SK-N-SH (cell line): Measurements from ENCODE around the gene RPGR. TPM values are rescaled to one million over a fixed set of nuclear protein-coding genes. Genes with fewer than 3 reads are reported as not detected.

Source experiments
- CTCF ChIA-PET: fragments of 300-600, 350-600 bp; formaldehyde crosslinking; extraction: SDS; loops from one replicate; lab custom pipeline; 2021; lab: Yijun Ruan, JAX
- POLR2A ChIA-PET: fragments of 350-600 bp; sonication (Branson Sonifier 250); formaldehyde crosslinking; extraction: SDS; loops from one replicate; lab custom pipeline; 2020; ENCODE audit warnings: antibody characterized with exemption, inconsistent platforms; lab: Yijun Ruan, JAX
- DNase-seq: peaks from one replicate; pipeline ENCODE4 v3.0.0; 2012
- H2AFZ ChIP-seq: fragments of 200-600 bp; sonication (generic); 2 replicates; pipeline ENCODE4 v1.8.1; 2016; ENCODE audit warnings: antibody characterized with exemption, mild to moderate bottlenecking, low read depth
- H3F3A ChIP-seq: fragments of 200-600 bp; sonication (generic); replicated peaks from 2 replicates; pipeline ENCODE3; 2016; ENCODE audit warnings: antibody characterized with exemption, mild to moderate bottlenecking; ENCODE audit not compliant: insufficient read depth
- H3K27ac ChIP-seq, 2 experiments: fragments of 200-500 bp in 1 of 2; fragments of 200-600 bp in 1 of 2; sonication (Bioruptor generic) in 1 of 2; sonication (generic), shearing (Covaris generic) in 1 of 2; 2 replicates each; pipeline versions ENCODE4 v1.5.1 to v1.6.1; 2014 to 2016; ENCODE audit warnings: low read depth in 2 of 2, inconsistent platforms in 1 of 2, low read length in 1 of 2, mild to moderate bottlenecking in 1 of 2, mixed read lengths in 1 of 2
- H3K27me3 ChIP-seq: fragments of 200-600 bp; sonication (generic), shearing (Covaris generic); 2 replicates; pipeline ENCODE4 v1.6.1; 2016; ENCODE audit warnings: mixed run types; ENCODE audit not compliant: insufficient read depth
- H3K36me3 ChIP-seq, 2 experiments: fragments of 200-500 bp in 1 of 2; fragments of 200-600 bp in 1 of 2; sonication (Bioruptor generic) in 1 of 2; sonication (generic) in 1 of 2; replicated peaks in 1 of 2; 2 replicates each; pipeline versions ENCODE3 to v1.5.1; 2014 to 2016; ENCODE audit warnings: low read length in 1 of 2, mild to moderate bottlenecking in 1 of 2; ENCODE audit not compliant: insufficient read depth in 2 of 2, control insufficient read depth in 1 of 2
- H3K4me1 ChIP-seq, 2 experiments: fragments of 200-500 bp in 1 of 2; fragments of 200-600 bp in 1 of 2; sonication (Bioruptor generic) in 1 of 2; sonication (generic), shearing (Covaris generic) in 1 of 2; 2 replicates each; pipeline versions ENCODE4 v1.5.1 to v1.6.1; 2014 to 2016; ENCODE audit warnings: low read depth in 1 of 2, low read length in 1 of 2, mixed run types in 1 of 2; ENCODE audit not compliant: insufficient read depth in 2 of 2, control insufficient read depth in 1 of 2
- H3K4me2 ChIP-seq: fragments of 200-600 bp; sonication (generic), shearing (Covaris generic); 2 replicates; pipeline ENCODE4 v1.6.1; 2017; ENCODE audit warnings: mixed run types
- H3K4me3 ChIP-seq, 2 experiments: fragments of 200-500 bp in 1 of 2; fragments of 200-600 bp in 1 of 2; sonication (Bioruptor generic) in 1 of 2; sonication (generic), shearing (Covaris generic) in 1 of 2; 2 replicates each; pipeline versions ENCODE4 v1.5.1 to v1.8.1; 2014 to 2016; ENCODE audit warnings: low read depth in 2 of 2, inconsistent platforms in 1 of 2, low read length in 1 of 2, mild to moderate bottlenecking in 1 of 2, mixed read lengths in 1 of 2, moderate library complexity in 1 of 2
- H3K79me2 ChIP-seq: fragments of 200-600 bp; sonication (generic); 2 replicates; pipeline ENCODE4 v1.8.1; 2017; ENCODE audit warnings: mild to moderate bottlenecking; ENCODE audit not compliant: insufficient read depth
- H3K9ac ChIP-seq: fragments of 200-600 bp; sonication (generic); 2 replicates; pipeline ENCODE4 v1.6.1; 2017; ENCODE audit warnings: mixed run types
- H3K9me2 ChIP-seq: fragments of 200-600 bp; sonication (generic); 2 replicates; pipeline ENCODE4 v1.6.1; 2017; ENCODE audit warnings: mixed run types
- H3K9me3 ChIP-seq: fragments of 200-600 bp; sonication (generic); 2 replicates; pipeline ENCODE4 v1.6.1; 2017; ENCODE audit warnings: mixed run types, mild to moderate bottlenecking, moderate library complexity
- H4K20me1 ChIP-seq: fragments of 200-600 bp; sonication (generic); 2 replicates; pipeline ENCODE4 v1.6.1; 2017; ENCODE audit warnings: mild to moderate bottlenecking, mixed run types; ENCODE audit not compliant: insufficient read depth
- EP300 ChIP-seq, 2 experiments: IDR thresholded peaks; 2 replicates each; pipeline versions ENCODE4 v1.4.0 to v1.6.1; 2012; ENCODE audit warnings: borderline replicate concordance in 1 of 2, low read depth in 1 of 2, low read length in 1 of 2
- EZH2phosphoT487 ChIP-seq: fragments of 200-600 bp; sonication (generic); IDR thresholded peaks from 2 replicates; pipeline ENCODE4 v1.6.1; 2017; ENCODE audit warnings: low read depth, mixed run types, mild to moderate bottlenecking, antibody characterized with exemption, moderate library complexity, borderline replicate concordance
- FOSL2 ChIP-seq: IDR thresholded peaks from 2 replicates; pipeline ENCODE4 v1.4.0; 2012; ENCODE audit warnings: low read depth, mild to moderate bottlenecking, moderate library complexity, borderline replicate concordance
- FOXM1 ChIP-seq: IDR thresholded peaks from 2 replicates; pipeline ENCODE4 v1.4.0; 2012; ENCODE audit warnings: low read depth, mild to moderate bottlenecking
- GABPA ChIP-seq: IDR thresholded peaks from 2 replicates; pipeline ENCODE4 v1.4.0; 2012; ENCODE audit warnings: low read depth, mild to moderate bottlenecking
- GATA2 ChIP-seq: sonication (generic); formaldehyde crosslinking; IDR thresholded peaks from 2 replicates; pipeline ENCODE4 v1.5.0; 2020; ENCODE audit warnings: mild to moderate bottlenecking, missing genetic modification reagents
- JUND ChIP-seq: IDR thresholded peaks from 2 replicates; pipeline ENCODE4 v1.4.0; 2012
- MXI1 ChIP-seq: IDR thresholded peaks from 2 replicates; pipeline ENCODE4 v1.6.1; 2012; ENCODE audit warnings: mild to moderate bottlenecking, low read depth, low read length, improper control_type of control experiment
- NFIC ChIP-seq: IDR thresholded peaks from 2 replicates; pipeline ENCODE4 v1.4.0; 2012; ENCODE audit warnings: borderline replicate concordance
- NRF1 ChIP-seq: IDR thresholded peaks from 2 replicates; pipeline ENCODE4 v1.6.1; 2012; ENCODE audit warnings: low read depth, mild to moderate bottlenecking, low read length
- POLR2AphosphoS5 ChIP-seq: IDR thresholded peaks from 2 replicates; pipeline ENCODE4 v1.6.1; 2012; ENCODE audit warnings: low read depth, low read length
- RAD21 ChIP-seq: IDR thresholded peaks from 2 replicates; pipeline ENCODE4 v1.6.1; 2012; ENCODE audit warnings: mild to moderate bottlenecking, low read length
- RCOR1 ChIP-seq: fragments of 150-350 bp; IDR thresholded peaks from 2 replicates; pipeline ENCODE4 v1.6.1; 2017; ENCODE audit warnings: antibody characterized with exemption, low read length
- RXRA ChIP-seq: IDR thresholded peaks from 2 replicates; pipeline ENCODE4 v1.4.0; 2012; ENCODE audit warnings: low read depth, mild to moderate bottlenecking, borderline replicate concordance
- SIN3A ChIP-seq: IDR thresholded peaks from 2 replicates; pipeline ENCODE4 v1.6.1; 2012; ENCODE audit warnings: low read depth, mild to moderate bottlenecking, low read length, moderate library complexity, borderline replicate concordance
- TAF1 ChIP-seq: IDR thresholded peaks from 2 replicates; pipeline ENCODE4 v1.6.1; 2012; ENCODE audit warnings: low read depth, mild to moderate bottlenecking, low read length, moderate library complexity, borderline replicate concordance
- TCF12 ChIP-seq: IDR thresholded peaks from 2 replicates; pipeline ENCODE4 v1.4.0; 2012
- WGBS: methylation state at CpG from one replicate; pipeline ENCODE4 v1.1.6; 2017; ENCODE audit warnings: low lambda C conversion rate; 5-methylcytosine and 5-hydroxymethylcytosine counted together
- polyA plus RNA-seq, 3 experiments: library from polyadenylated mRNA; depleted of rRNA; stranded (reverse); fragments of >200 nt; gene quantifications; 2 replicates each; pipeline ENCODE4 v1.2.3, GENCODE V29; 2012
- TF ChIP-seq, protein P1 (sequence below): IDR thresholded peaks from 2 replicates; pipeline ENCODE4 v1.4.0; 2012; ENCODE audit warnings: low read depth, borderline replicate concordance
- TF ChIP-seq, protein P2 (sequence below): fragments of 150-350 bp; IDR thresholded peaks from 2 replicates; pipeline ENCODE4 v1.6.1; 2017; ENCODE audit warnings: antibody characterized with exemption, low read length, low read depth, borderline replicate concordance

RPGR gene
- polyA plus RNA-seq, 1 of the 3 experiments (the other 2 are of a cell fraction): 1.2 TPM

DNA sequence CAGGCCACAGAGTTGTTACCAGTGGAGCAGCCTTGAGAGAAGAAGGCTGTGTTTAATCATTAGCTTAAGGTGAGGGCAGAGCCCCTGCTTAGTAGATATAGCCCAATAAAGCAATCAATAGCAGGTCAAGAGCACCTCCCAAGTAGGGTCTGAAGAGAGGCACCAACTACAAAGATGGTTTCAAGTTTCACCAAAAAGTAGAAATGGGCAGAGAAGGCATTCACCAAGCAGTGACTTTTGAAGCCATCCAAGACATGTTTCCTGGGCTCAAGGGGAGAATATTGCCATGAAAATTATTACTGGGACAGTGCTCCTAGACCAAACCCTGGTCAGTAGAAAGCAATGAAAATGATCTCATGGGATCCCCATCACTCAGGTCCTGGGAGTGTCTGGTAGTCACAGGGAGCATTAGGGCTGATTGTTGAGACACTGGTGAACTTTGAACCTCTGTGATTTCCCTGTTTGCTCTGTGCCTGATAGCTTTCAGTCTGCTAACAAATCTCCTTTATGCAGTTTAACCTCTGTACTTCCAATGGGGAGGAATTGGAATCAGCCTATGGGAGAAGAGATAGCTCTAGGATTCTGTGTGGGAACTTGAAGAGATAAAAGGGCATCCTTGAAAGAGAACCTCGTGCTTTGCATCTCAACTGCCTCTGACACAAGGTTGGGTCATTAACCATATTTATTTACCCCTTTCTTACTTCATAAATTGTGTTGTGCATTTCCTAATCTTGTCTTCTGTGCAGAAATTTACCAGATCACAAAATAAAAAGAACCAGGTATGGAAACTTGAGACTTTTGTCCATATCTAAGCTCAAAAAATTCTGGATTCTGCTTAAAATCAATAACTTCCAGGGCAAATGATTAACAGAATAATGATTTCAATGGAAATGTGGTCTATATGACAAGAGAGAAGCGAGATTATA lies 15.8 kb upstream of the RPGR start:
- POLR2A ChIA-PET: no interaction called here
- H3K79me2 ChIP-seq: no peaks in the 10 kb centered on the region
- H3K9me3 ChIP-seq: no peaks in the 10 kb centered on the region
- H3K36me3 ChIP-seq: no peaks in the 10 kb centered on the region
- no peaks in the 10 kb centered on the region for H4K20me1 ChIP-seq
- H3K9me2 ChIP-seq: no peaks in the 10 kb centered on the region
- CTCF ChIA-PET: interaction anchor here (0.6 to 1.3 kb wide), 2 partner anchors 13 to 16 kb away, joined by 3 read pairs; partner anchors contain the start of gene RPGR
- no peak overlapping the region for H3K9ac ChIP-seq
- WGBS: 0% methylated on average over 2 of the region's 2 CpGs
- no peaks in the 10 kb centered on the region for H3F3A ChIP-seq
- no peak overlapping the region for H3K4me2 ChIP-seq
- DNase-seq: no peak
- peaks cover 11% of the 10 kb centered on the region; the same call in 1 of the 2 replicates for H3K27me3 ChIP-seq
- H3K4me3 ChIP-seq: no peak overlapping the region
- H2AFZ ChIP-seq: no peak overlapping the region
- no peaks in the 10 kb centered on the region for H3K4me1 ChIP-seq
- no peak overlapping the region for H3K27ac ChIP-seq
- no peak for TF ChIP-seq FOSL2
- TF ChIP-seq MXI1: no peak
- TF ChIP-seq TAF1: no peak
- no peak for TF ChIP-seq RCOR1
- no peak for TF ChIP-seq FOXM1
- no peak for TF ChIP-seq GATA2 (CRISPR knock-in tag)
- TF ChIP-seq NFIC: no peak
- no peak for TF ChIP-seq NRF1
- TF ChIP-seq, protein P1, sequence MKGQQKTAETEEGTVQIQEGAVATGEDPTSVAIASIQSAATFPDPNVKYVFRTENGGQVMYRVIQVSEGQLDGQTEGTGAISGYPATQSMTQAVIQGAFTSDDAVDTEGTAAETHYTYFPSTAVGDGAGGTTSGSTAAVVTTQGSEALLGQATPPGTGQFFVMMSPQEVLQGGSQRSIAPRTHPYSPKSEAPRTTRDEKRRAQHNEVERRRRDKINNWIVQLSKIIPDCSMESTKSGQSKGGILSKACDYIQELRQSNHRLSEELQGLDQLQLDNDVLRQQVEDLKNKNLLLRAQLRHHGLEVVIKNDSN: no peak
- no peak for TF ChIP-seq TCF12
- TF ChIP-seq POLR2AphosphoS5: no peak
- no peak for TF ChIP-seq JUND
- no peak for TF ChIP-seq RAD21
- no peak for TF ChIP-seq RXRA
- TF ChIP-seq EP300 (IDR thresholded peaks at IDR 0.05; ENCODE audit: borderline replicate concordance in 1 of 2, low read depth in 1 of 2, low read length in 1 of 2): no peak
- TF ChIP-seq, protein P2, sequence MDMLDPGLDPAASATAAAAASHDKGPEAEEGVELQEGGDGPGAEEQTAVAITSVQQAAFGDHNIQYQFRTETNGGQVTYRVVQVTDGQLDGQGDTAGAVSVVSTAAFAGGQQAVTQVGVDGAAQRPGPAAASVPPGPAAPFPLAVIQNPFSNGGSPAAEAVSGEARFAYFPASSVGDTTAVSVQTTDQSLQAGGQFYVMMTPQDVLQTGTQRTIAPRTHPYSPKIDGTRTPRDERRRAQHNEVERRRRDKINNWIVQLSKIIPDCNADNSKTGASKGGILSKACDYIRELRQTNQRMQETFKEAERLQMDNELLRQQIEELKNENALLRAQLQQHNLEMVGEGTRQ: no peak
- no peak for TF ChIP-seq SIN3A
- no peak for TF ChIP-seq GABPA
- no peak for TF ChIP-seq EZH2phosphoT487
